WTC11 (cell line): ENCODE data around the gene EAF1. TPM values are rescaled to one million over a fixed set of nuclear protein-coding genes. Genes with fewer than 3 reads are reported as not detected.

Experiments used
- ATAC-seq: fragments of 200-7000 bp; cut with Tn5 transposase; 2 replicates; pipeline ENCODE4 v1.10.0; 2021; ENCODE audit warnings: mild to moderate bottlenecking, moderate library complexity
- CTCF ChIA-PET: fragments of 300-600 bp; sonication (Branson Sonifier 250); formaldehyde crosslinking; loops from one replicate; lab custom pipeline; 2021; ENCODE audit warnings: antibody characterized with exemption; lab: Charles Lee
- POLR2A ChIA-PET: fragments of 350-600 bp; sonication (Branson Sonifier 250); formaldehyde crosslinking; loops from one replicate; lab custom pipeline; 2021; ENCODE audit warnings: antibody characterized with exemption; lab: Charles Lee
- DNase-seq: peaks from one replicate; pipeline ENCODE4 v3.0.0; 2021; ENCODE audit warnings: low spot score
- H3K27ac Mint-ChIP-seq: 2 replicates; pipeline ENCODE4 v1.8.0; 2021; ENCODE audit warnings: mixed read lengths
- H3K27me3 Mint-ChIP-seq: 2 replicates; pipeline ENCODE4 v1.8.0; 2021; ENCODE audit warnings: low read depth, mild to moderate bottlenecking, moderate library complexity, mixed read lengths
- H3K36me3 Mint-ChIP-seq: 2 replicates; pipeline ENCODE4 v1.8.0; 2021; ENCODE audit warnings: mixed read lengths
- H3K4me1 Mint-ChIP-seq: 2 replicates; pipeline ENCODE4 v1.8.0; 2022; ENCODE audit warnings: mixed read lengths
- H3K4me3 Mint-ChIP-seq: 2 replicates; pipeline ENCODE4 v1.8.0; 2021; ENCODE audit warnings: mild to moderate bottlenecking, moderate library complexity, mixed read lengths
- H3K9me3 Mint-ChIP-seq: 2 replicates; pipeline ENCODE4 v1.8.0; 2021; ENCODE audit warnings: mixed read lengths
- CBFB ChIP-seq: sonication (generic); formaldehyde crosslinking; IDR thresholded peaks from 2 replicates; pipeline ENCODE4 v1.8.1; 2022; ENCODE audit warnings: mild to moderate bottlenecking, low read depth, missing genetic modification reagents
- EMX1 ChIP-seq: fragments of 250-450 bp; sonication (Bioruptor Pico); IDR thresholded peaks from 2 replicates; pipeline ENCODE4 v1.8.0; 2021; ENCODE audit warnings: mild to moderate bottlenecking
- ETV6 ChIP-seq: sonication (generic); formaldehyde crosslinking; IDR thresholded peaks from 2 replicates; pipeline ENCODE4 v1.8.1; 2022; ENCODE audit warnings: mild to moderate bottlenecking, missing genetic modification reagents
- GTF2I ChIP-seq: fragments of 250-450 bp; sonication (Bioruptor Pico); conservative IDR thresholded peaks from 2 replicates; pipeline ENCODE4 v1.4.0; 2021; ENCODE audit warnings: mild to moderate bottlenecking
- JAZF1 ChIP-seq: fragments of 250-450 bp; sonication (Bioruptor Pico); IDR thresholded peaks from 2 replicates; pipeline ENCODE4 v1.9.0; 2021; ENCODE audit warnings: moderate library complexity, mild to moderate bottlenecking, inconsistent platforms
- MYBL2 ChIP-seq: sonication (generic); formaldehyde crosslinking; IDR thresholded peaks from 2 replicates; pipeline ENCODE4 v1.8.1; 2023; ENCODE audit warnings: mild to moderate bottlenecking, moderate library complexity, missing genetic modification reagents
- NFE2L1 ChIP-seq: sonication (generic); formaldehyde crosslinking; IDR thresholded peaks from 2 replicates; pipeline ENCODE4 v1.8.1; 2023; ENCODE audit warnings: missing genetic modification reagents
- RELA ChIP-seq: sonication (generic); formaldehyde crosslinking; IDR thresholded peaks from 2 replicates; pipeline ENCODE4 v1.8.1; 2022; ENCODE audit warnings: missing genetic modification reagents, mild to moderate bottlenecking, borderline replicate concordance
- SMAD3 ChIP-seq: sonication (generic); formaldehyde crosslinking; IDR thresholded peaks from 2 replicates; pipeline ENCODE4 v1.8.0; 2022; ENCODE audit warnings: missing genetic modification reagents, mild to moderate bottlenecking, borderline replicate concordance
- SOX15 ChIP-seq: fragments of 250-450 bp; sonication (Bioruptor Pico); IDR thresholded peaks from 2 replicates; pipeline ENCODE4 v1.9.0; 2021; ENCODE audit warnings: mild to moderate bottlenecking
- TP53 ChIP-seq: sonication (generic); formaldehyde crosslinking; IDR thresholded peaks from 2 replicates; pipeline ENCODE4 v1.8.1; 2023; ENCODE audit warnings: mild to moderate bottlenecking, missing genetic modification reagents
- ZNF121 ChIP-seq: sonication (generic); formaldehyde crosslinking; IDR thresholded peaks from 2 replicates; pipeline ENCODE4 v1.8.0; 2023; ENCODE audit warnings: missing genetic modification reagents
- ZNF138 ChIP-seq: sonication (generic); formaldehyde crosslinking; conservative IDR thresholded peaks from 2 replicates; pipeline ENCODE4 v1.8.1; 2022; ENCODE audit warnings: mild to moderate bottlenecking, moderate library complexity, missing genetic modification reagents
- ZNF263 ChIP-seq: sonication (generic); formaldehyde crosslinking; IDR thresholded peaks from 2 replicates; pipeline ENCODE4 v1.8.1; 2022; ENCODE audit warnings: low read depth, mild to moderate bottlenecking, moderate library complexity, missing genetic modification reagents
- ZNF416 ChIP-seq: fragments of 250-450 bp; sonication (Bioruptor Pico); IDR thresholded peaks from 2 replicates; pipeline ENCODE4 v1.9.0; 2021; ENCODE audit warnings: mild to moderate bottlenecking, inconsistent platforms
- ZNF423 ChIP-seq: fragments of 250-450 bp; sonication (Bioruptor Pico); IDR thresholded peaks from 2 replicates; pipeline ENCODE4 v2.1.2; 2022; ENCODE audit warnings: mild to moderate bottlenecking, moderate library complexity
- total RNA-seq: library from RNA; stranded (reverse); gene quantifications from 3 replicates; pipeline ENCODE4 v1.2.3, GENCODE V29; 2021
- TF ChIP-seq, protein P1 (sequence below): fragments of 250-450 bp; sonication (Bioruptor Pico); IDR thresholded peaks from 2 replicates; pipeline ENCODE4 v1.9.0; 2021; ENCODE audit warnings: moderate library complexity, mild to moderate bottlenecking, inconsistent platforms, borderline replicate concordance
- TF ChIP-seq, protein P2 (sequence below): sonication (generic); formaldehyde crosslinking; IDR thresholded peaks from 2 replicates; pipeline ENCODE4 v1.8.1; 2022; ENCODE audit warnings: mild to moderate bottlenecking, moderate library complexity, missing genetic modification reagents
- TF ChIP-seq, protein P3 (sequence below): sonication (generic); formaldehyde crosslinking; IDR thresholded peaks from 2 replicates; pipeline ENCODE4 v1.8.1; 2023; ENCODE audit warnings: mild to moderate bottlenecking, missing genetic modification reagents, moderate library complexity
- TF ChIP-seq, protein P4 (sequence below): fragments of 250-450 bp; sonication (Bioruptor Pico); conservative IDR thresholded peaks from 2 replicates; pipeline ENCODE4 v1.9.0; 2021; ENCODE audit warnings: mild to moderate bottlenecking
- TF ChIP-seq, protein P5 (sequence below): fragments of 250-450 bp; sonication (Bioruptor Pico); IDR thresholded peaks from 2 replicates; pipeline ENCODE4 v1.9.0; 2021; ENCODE audit warnings: mild to moderate bottlenecking, borderline replicate concordance
- TF ChIP-seq, protein P6 (sequence below): sonication (generic); formaldehyde crosslinking; IDR thresholded peaks from 2 replicates; pipeline ENCODE4 v1.8.0; 2023; ENCODE audit warnings: mild to moderate bottlenecking, missing genetic modification reagents
- TF ChIP-seq, protein P7 (sequence below): sonication (generic); formaldehyde crosslinking; IDR thresholded peaks from 2 replicates; pipeline ENCODE4 v1.8.0; 2022; ENCODE audit warnings: mild to moderate bottlenecking, missing genetic modification reagents
- TF ChIP-seq, protein P8 (sequence below): sonication (generic); formaldehyde crosslinking; IDR thresholded peaks from 2 replicates; pipeline ENCODE4 v1.8.0; 2023; ENCODE audit warnings: missing genetic modification reagents

EAF1 gene
- total RNA-seq, 1 experiment from 2014 or later: 25.4 TPM

DNA sequence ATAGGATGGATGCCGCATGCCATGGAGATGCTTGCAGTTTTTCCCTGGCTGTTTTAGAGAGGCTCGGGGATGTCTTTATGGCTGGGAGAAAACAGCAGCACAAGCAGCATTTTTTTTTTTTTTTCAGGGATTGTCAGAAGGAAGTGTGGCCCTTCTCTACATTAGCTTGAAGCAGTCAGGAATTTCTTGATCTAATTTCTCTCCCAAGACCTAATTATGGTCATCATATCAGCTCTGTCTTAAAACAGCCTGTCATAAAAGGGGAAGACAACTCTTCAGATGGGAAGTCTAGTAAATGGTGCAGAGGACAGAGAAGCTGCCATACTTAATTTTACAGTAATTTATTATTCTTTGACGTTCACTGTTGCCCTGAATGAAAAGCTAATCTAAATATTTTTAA lies 44.5 kb downstream of the EAF1 start:
- Mint-ChIP-seq H3K27me3 (no peaks in the 10 kb centered on the region; the same call in 1 of the 2 replicates), H3K27ac (no peak overlapping the region), H3K9me3 (no peaks in the 10 kb centered on the region), H3K36me3 (no peaks in the 10 kb centered on the region), H3K4me3 (no peak overlapping the region), H3K4me1 (peaks cover 5% of the 10 kb centered on the region)
- POLR2A ChIA-PET: no interaction called here
- CTCF ChIA-PET: interaction anchor here (0.9 to 1.7 kb wide), 3 partner anchors 17 to 204 kb away, joined by 4 to 5 read pairs (median 4); no protein-coding TSS in a partner anchor
- TF ChIP-seq ETV6 (CRISPR knock-in tag) (no peak), EMX1 (CRISPR knock-in tag) (no peak), CBFB (CRISPR knock-in tag) (no peak), SMAD3 (CRISPR knock-in tag) (no peak), RELA (no peak), JAZF1 (CRISPR knock-in tag) (no peak), MYBL2 (CRISPR knock-in tag) (no peak), ZNF416 (CRISPR knock-in tag) (no peak), ZNF138 (CRISPR knock-in tag) (no peak), ZNF423 (CRISPR knock-in tag) (no peak), ZNF263 (no peak), NFE2L1 (CRISPR knock-in tag) (no peak)
- TF ChIP-seq, protein P1, sequence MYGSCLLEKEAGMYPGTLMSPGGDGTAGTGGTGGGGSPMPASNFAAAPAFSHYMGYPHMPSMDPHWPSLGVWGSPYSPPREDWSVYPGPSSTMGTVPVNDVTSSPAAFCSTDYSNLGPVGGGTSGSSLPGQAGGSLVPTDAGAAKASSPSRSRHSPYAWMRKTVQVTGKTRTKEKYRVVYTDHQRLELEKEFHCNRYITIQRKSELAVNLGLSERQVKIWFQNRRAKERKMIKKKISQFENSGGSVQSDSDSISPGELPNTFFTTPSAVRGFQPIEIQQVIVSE (CRISPR knock-in tag): no peak
- TF ChIP-seq, protein P2, sequence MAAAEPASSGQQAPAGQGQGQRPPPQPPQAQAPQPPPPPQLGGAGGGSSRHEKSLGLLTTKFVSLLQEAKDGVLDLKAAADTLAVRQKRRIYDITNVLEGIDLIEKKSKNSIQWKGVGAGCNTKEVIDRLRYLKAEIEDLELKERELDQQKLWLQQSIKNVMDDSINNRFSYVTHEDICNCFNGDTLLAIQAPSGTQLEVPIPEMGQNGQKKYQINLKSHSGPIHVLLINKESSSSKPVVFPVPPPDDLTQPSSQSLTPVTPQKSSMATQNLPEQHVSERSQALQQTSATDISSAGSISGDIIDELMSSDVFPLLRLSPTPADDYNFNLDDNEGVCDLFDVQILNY: no peak
- TF ChIP-seq, protein P3, sequence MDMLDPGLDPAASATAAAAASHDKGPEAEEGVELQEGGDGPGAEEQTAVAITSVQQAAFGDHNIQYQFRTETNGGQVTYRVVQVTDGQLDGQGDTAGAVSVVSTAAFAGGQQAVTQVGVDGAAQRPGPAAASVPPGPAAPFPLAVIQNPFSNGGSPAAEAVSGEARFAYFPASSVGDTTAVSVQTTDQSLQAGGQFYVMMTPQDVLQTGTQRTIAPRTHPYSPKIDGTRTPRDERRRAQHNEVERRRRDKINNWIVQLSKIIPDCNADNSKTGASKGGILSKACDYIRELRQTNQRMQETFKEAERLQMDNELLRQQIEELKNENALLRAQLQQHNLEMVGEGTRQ (CRISPR knock-in tag): no peak
- TF ChIP-seq, protein P4, sequence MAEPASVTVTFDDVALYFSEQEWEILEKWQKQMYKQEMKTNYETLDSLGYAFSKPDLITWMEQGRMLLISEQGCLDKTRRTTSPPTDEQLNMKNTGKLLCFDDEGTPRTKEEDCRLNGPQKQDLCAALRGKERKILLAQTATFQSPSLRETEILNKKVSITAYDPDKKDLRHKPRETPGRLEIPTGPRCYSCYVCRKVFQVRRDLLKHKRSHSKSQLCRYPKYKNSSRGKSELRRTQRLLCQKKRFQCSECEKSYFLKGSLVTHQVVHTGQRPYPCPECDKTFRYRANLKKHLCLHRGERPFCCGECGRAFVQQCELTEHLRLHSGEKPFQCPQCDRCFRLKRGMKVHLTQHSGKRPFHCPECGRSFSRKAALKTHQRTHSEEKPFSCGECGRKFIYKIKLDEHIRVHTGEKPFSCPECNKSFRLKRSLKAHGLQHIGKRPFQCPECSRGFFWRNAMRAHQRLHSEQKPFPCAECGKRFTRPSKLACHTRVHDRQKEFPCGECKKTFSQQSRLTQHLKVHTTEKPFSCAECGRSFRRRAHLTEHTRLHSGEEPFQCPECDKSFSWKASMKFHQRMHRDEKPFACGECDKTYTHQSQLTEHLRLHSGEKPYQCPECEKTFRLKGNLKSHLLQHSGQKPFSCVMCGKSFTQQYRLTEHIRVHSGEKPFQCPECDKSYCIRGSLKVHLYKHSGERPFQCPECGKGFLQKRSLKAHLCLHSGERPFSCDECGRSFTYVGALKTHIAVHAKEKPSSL (CRISPR knock-in tag): no peak
- TF ChIP-seq, protein P5, sequence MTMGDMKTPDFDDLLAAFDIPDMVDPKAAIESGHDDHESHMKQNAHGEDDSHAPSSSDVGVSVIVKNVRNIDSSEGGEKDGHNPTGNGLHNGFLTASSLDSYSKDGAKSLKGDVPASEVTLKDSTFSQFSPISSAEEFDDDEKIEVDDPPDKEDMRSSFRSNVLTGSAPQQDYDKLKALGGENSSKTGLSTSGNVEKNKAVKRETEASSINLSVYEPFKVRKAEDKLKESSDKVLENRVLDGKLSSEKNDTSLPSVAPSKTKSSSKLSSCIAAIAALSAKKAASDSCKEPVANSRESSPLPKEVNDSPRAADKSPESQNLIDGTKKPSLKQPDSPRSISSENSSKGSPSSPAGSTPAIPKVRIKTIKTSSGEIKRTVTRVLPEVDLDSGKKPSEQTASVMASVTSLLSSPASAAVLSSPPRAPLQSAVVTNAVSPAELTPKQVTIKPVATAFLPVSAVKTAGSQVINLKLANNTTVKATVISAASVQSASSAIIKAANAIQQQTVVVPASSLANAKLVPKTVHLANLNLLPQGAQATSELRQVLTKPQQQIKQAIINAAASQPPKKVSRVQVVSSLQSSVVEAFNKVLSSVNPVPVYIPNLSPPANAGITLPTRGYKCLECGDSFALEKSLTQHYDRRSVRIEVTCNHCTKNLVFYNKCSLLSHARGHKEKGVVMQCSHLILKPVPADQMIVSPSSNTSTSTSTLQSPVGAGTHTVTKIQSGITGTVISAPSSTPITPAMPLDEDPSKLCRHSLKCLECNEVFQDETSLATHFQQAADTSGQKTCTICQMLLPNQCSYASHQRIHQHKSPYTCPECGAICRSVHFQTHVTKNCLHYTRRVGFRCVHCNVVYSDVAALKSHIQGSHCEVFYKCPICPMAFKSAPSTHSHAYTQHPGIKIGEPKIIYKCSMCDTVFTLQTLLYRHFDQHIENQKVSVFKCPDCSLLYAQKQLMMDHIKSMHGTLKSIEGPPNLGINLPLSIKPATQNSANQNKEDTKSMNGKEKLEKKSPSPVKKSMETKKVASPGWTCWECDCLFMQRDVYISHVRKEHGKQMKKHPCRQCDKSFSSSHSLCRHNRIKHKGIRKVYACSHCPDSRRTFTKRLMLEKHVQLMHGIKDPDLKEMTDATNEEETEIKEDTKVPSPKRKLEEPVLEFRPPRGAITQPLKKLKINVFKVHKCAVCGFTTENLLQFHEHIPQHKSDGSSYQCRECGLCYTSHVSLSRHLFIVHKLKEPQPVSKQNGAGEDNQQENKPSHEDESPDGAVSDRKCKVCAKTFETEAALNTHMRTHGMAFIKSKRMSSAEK (CRISPR knock-in tag): no peak
- DNase-seq (no peak), ATAC-seq (no peak)

DNA sequence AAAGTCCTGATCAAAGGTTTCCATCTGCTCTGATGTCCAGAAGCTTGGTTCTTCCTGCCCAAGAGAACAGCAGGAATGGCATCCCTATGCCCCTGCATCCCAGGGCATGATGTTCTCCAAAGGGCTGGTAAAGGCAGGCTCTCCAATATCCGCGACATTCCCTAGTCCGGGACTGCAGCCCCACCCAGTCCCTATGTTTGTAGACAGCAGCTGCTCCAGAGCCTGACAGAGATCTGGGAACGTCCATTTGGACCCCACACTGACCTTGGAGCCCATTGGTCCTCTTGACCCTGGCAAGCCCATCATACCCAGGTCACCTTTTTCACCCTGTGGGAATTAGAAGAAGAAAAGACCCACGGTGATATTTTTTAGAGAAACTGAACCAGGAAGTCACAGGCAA lies 47.8 kb downstream of the EAF1 start:
- H3K4me3 Mint-ChIP-seq: no peak overlapping the region
- DNase-seq (no peak), ATAC-seq (no peak)
- H3K36me3 Mint-ChIP-seq: no peaks in the 10 kb centered on the region
- H3K4me1 Mint-ChIP-seq: peaks cover 5% of the 10 kb centered on the region
- CTCF ChIA-PET: no interaction called here
- H3K9me3 Mint-ChIP-seq: no peaks in the 10 kb centered on the region
- H3K27me3 Mint-ChIP-seq: no peaks in the 10 kb centered on the region; the same call in 1 of the 2 replicates
- H3K27ac Mint-ChIP-seq: no peak overlapping the region
- POLR2A ChIA-PET: no interaction called here
- TF ChIP-seq, protein P6, sequence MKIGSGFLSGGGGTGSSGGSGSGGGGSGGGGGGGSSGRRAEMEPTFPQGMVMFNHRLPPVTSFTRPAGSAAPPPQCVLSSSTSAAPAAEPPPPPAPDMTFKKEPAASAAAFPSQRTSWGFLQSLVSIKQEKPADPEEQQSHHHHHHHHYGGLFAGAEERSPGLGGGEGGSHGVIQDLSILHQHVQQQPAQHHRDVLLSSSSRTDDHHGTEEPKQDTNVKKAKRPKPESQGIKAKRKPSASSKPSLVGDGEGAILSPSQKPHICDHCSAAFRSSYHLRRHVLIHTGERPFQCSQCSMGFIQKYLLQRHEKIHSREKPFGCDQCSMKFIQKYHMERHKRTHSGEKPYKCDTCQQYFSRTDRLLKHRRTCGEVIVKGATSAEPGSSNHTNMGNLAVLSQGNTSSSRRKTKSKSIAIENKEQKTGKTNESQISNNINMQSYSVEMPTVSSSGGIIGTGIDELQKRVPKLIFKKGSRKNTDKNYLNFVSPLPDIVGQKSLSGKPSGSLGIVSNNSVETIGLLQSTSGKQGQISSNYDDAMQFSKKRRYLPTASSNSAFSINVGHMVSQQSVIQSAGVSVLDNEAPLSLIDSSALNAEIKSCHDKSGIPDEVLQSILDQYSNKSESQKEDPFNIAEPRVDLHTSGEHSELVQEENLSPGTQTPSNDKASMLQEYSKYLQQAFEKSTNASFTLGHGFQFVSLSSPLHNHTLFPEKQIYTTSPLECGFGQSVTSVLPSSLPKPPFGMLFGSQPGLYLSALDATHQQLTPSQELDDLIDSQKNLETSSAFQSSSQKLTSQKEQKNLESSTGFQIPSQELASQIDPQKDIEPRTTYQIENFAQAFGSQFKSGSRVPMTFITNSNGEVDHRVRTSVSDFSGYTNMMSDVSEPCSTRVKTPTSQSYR: no peak
- TF ChIP-seq TP53 (no peak), SMAD3 (CRISPR knock-in tag) (no peak), NFE2L1 (CRISPR knock-in tag) (no peak), GTF2I (CRISPR knock-in tag) (no peak), SOX15 (no peak), ZNF121 (CRISPR knock-in tag) (no peak), ZNF263 (no peak)
- TF ChIP-seq, protein P7, sequence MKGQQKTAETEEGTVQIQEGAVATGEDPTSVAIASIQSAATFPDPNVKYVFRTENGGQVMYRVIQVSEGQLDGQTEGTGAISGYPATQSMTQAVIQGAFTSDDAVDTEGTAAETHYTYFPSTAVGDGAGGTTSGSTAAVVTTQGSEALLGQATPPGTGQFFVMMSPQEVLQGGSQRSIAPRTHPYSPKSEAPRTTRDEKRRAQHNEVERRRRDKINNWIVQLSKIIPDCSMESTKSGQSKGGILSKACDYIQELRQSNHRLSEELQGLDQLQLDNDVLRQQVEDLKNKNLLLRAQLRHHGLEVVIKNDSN (CRISPR knock-in tag): no peak
- TF ChIP-seq, protein P8, sequence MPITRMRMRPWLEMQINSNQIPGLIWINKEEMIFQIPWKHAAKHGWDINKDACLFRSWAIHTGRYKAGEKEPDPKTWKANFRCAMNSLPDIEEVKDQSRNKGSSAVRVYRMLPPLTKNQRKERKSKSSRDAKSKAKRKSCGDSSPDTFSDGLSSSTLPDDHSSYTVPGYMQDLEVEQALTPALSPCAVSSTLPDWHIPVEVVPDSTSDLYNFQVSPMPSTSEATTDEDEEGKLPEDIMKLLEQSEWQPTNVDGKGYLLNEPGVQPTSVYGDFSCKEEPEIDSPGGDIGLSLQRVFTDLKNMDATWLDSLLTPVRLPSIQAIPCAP: no peak
